NCI-H2171 treated with DMSO at 0.1 percent for 48 hours (cell line): ENCODE results near the gene EPOP.
"Not testable (repeated sequence)": the region's sequence is repeated elsewhere in the genome, so short reads cannot be mapped to it uniquely, and the experiment has no call there.

Experiments
- DNase-seq: peaks from one replicate; lab custom pipeline; 2025; lab: John Stamatoyannopoulos, UW

The EPOP gene

GRCh38 chr17:38653230-38653629 lies 21.5 kb downstream of the EPOP start:
- DNase-seq: no peak

GRCh38 chr17:38650653-38651173 lies 24.0 kb downstream of the EPOP start:
- not testable (repeated sequence) for DNase-seq

- peak; percentile 63 for DNase-seq
Observed at GRCh38 chr17:38637951-38638350, 36.8 kb downstream of the EPOP start.

GRCh38 chr17:38636054-38636453 lies 38.7 kb downstream of the EPOP start:
- no peak for DNase-seq

DNA sequence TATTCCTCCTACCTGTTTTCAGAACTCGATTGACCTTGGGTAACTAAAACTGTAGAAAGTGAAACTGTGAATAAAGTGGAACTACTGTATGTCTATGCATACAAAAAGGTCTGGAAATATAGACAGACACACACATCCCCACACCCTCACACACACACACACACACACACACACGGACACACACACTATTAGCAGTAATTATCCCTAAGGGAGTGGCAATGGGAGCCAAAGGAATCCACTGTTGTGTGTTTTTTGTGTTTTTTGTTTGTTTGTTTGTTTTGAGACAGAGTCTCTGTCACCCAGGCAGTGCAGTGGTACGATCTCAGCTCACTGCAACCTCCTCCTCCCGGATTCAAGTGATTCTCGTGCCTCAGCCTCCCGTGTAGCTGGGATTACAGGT lies 42.4 kb downstream of the EPOP start:
- no peak for DNase-seq

GRCh38 chr17:38628441-38628840 lies 46.3 kb downstream of the EPOP start:
- DNase-seq: peak; percentile 73

- DNase-seq: no peak
Observed at GRCh38 chr17:38627957-38628356, 46.8 kb downstream of the EPOP start.

DNA sequence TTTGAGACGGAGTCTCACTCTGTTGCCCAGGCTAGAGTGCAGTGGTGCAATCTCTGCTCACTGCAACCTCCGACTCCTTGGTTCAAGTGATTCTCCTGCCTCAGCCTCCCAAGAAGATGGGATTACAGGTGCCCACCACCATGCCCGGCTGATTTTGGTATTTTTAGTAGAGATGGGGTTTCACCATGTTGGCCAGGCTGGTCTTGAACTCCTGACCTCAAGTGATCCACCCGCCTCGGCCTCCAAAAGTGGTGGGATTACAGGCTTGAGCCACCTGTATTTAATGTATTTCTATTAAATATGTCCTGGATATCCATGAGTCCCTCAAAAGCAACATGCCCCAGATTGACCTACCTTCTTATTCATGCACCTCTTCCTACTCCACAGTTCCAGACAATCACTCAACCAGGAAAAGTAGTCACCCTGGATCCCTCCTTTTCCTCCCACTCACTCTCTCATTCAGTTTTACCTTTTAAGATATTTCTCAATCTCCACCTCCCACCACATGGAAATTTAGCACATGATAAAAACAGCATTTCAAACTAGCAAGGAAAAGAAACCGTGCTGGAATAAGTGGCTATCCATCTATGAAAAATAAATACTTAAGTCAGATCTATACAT lies 48.0 kb downstream of the EPOP start:
- not testable (repeated sequence) for DNase-seq

DNA sequence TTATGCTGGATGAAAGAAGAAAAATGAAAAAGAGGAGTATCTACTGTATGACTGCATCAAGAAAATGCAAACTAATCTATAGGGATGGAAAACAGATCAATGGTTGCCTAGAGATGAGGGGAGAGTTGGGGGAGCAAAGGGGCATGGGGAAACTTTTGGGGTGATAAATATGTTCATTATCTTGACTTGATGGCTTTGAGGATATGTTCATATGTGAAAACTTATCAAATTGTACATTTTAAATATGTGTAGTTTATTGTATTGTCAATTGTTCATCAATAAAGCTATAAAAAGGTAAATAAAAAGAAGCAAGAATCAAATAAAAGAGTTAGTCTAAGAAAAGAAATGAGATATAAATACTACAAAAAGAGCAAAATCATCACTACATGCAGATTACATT lies 49.3 kb downstream of the EPOP start:
- DNase-seq: no peak

GRCh38 chr17:38624782-38625355 lies 49.9 kb downstream of the EPOP start:
- not testable (repeated sequence) for DNase-seq
